ENCODE results near the gene PDGFD.

GRCh38 chr11:104164028-104164520, at the start of gene PDGFD:
- TF ChIP-seq EP300 (IDR thresholded peaks at IDR 0.05) (peak in 1 of 2 donors; percentile 44), CTCF (IDR thresholded peaks at IDR 0.05) (peak; percentile 10 to 59 (median 31)), POLR2A (IDR thresholded peaks at IDR 0.05) (no peak)

Measured in tibial nerve (tissue), 4 donors.